ENCODE data around the gene EBF3.

Gene EBF3

DNA sequence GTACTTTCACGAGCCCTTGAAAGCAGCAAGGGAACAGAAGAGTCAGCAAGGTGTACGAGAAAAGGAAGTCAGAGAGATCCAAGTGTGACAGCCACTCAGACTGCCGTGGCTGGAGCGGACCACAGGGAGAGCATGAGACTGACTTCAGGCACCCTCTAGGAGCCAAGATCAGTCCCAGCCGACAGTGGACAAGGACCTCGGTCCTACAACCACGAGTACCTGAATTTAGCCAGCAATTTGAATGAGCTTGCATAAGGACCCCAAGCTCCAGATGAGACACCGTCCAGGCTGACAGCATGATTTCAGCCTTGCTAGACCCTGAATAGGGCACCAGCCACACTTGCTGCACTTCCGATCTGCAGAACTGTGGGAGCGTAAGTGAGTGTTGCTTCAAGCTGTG is 13.7 kb upstream of the EBF3 start:
- TF ChIP-seq FOXP2 (optimal IDR thresholded peaks at IDR 0.05; ENCODE audit: borderline replicate concordance, extremely low read depth, extremely low read length, insufficient read depth) (no peak), POLR2AphosphoS5 (IDR thresholded peaks at IDR 0.05; ENCODE audit: low read depth, low read length) (no peak), SIN3A (IDR thresholded peaks at IDR 0.05; ENCODE audit: borderline replicate concordance, insufficient read depth, low read length) (no peak), TAF1 (IDR thresholded peaks at IDR 0.05; ENCODE audit: borderline replicate concordance, insufficient read depth, low read length) (no peak)
- TF ChIP-seq, protein P1, sequence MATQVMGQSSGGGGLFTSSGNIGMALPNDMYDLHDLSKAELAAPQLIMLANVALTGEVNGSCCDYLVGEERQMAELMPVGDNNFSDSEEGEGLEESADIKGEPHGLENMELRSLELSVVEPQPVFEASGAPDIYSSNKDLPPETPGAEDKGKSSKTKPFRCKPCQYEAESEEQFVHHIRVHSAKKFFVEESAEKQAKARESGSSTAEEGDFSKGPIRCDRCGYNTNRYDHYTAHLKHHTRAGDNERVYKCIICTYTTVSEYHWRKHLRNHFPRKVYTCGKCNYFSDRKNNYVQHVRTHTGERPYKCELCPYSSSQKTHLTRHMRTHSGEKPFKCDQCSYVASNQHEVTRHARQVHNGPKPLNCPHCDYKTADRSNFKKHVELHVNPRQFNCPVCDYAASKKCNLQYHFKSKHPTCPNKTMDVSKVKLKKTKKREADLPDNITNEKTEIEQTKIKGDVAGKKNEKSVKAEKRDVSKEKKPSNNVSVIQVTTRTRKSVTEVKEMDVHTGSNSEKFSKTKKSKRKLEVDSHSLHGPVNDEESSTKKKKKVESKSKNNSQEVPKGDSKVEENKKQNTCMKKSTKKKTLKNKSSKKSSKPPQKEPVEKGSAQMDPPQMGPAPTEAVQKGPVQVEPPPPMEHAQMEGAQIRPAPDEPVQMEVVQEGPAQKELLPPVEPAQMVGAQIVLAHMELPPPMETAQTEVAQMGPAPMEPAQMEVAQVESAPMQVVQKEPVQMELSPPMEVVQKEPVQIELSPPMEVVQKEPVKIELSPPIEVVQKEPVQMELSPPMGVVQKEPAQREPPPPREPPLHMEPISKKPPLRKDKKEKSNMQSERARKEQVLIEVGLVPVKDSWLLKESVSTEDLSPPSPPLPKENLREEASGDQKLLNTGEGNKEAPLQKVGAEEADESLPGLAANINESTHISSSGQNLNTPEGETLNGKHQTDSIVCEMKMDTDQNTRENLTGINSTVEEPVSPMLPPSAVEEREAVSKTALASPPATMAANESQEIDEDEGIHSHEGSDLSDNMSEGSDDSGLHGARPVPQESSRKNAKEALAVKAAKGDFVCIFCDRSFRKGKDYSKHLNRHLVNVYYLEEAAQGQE (IDR thresholded peaks at IDR 0.05; ENCODE audit: insufficient read depth in 1 of 2, low read depth in 2 of 2, low read length in 2 of 2) = no peak

- TF ChIP-seq TAF1 (IDR thresholded peaks at IDR 0.05; ENCODE audit: borderline replicate concordance, insufficient read depth, low read length) (no peak), SIN3A (IDR thresholded peaks at IDR 0.05; ENCODE audit: borderline replicate concordance, insufficient read depth, low read length) (no peak), FOXP2 (optimal IDR thresholded peaks at IDR 0.05; ENCODE audit: borderline replicate concordance, extremely low read depth, extremely low read length, insufficient read depth) (no peak), POLR2AphosphoS5 (IDR thresholded peaks at IDR 0.05; ENCODE audit: low read depth, low read length) (no peak)
- TF ChIP-seq, protein P1 (IDR thresholded peaks at IDR 0.05; ENCODE audit: insufficient read depth in 1 of 2, low read depth in 2 of 2, low read length in 2 of 2) = no peak
Observed at GRCh38 chr10:129973674-129974059, 9.6 kb upstream of the EBF3 start.

DNA sequence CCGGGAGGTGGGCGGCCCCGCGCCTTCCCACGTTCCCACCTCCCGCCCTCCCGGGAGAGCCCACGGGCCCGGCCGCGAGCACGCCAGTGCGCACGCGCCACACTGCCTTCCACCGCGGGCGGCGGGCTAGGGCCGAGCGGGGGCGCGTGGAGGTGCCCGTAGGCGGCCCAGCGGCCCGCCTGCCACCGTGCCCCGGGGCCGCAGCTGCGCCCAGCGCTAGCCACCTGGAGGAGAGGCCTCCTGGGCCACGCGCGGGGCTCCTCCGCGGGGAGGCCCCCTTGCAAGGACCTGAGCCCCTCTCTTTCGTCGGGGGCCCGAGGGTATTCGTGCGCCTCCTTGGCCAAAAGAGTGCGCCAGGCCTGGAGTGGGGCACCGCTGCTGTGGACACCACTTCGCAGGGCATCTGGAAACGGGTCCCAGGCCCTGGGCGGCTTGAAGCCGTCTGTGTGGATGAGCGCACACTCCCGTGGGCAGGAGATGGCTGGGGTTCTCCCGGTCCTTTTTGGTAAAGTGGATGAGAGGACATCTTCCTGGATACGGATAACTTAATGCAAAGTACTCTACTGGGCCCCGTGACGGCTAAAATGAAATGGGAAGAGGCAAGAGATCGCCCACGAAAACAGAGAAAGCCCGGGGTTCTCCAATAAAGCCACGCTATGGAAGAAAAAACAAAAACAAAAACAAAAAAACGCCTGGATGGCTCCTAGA is 9.0 kb upstream of the EBF3 start:
- TF ChIP-seq POLR2AphosphoS5 (IDR thresholded peaks at IDR 0.05; ENCODE audit: low read depth, low read length) (no peak), FOXP2 (optimal IDR thresholded peaks at IDR 0.05; ENCODE audit: borderline replicate concordance, extremely low read depth, extremely low read length, insufficient read depth) (no peak), TAF1 (IDR thresholded peaks at IDR 0.05; ENCODE audit: borderline replicate concordance, insufficient read depth, low read length) (no peak), SIN3A (IDR thresholded peaks at IDR 0.05; ENCODE audit: borderline replicate concordance, insufficient read depth, low read length) (no peak)
- TF ChIP-seq, protein P1 (IDR thresholded peaks at IDR 0.05; ENCODE audit: insufficient read depth in 1 of 2, low read depth in 2 of 2, low read length in 2 of 2) = no peak

GRCh38 chr10:129972145-129972965 is 8.3 kb upstream of the EBF3 start:
- TF ChIP-seq POLR2AphosphoS5 (IDR thresholded peaks at IDR 0.05; ENCODE audit: low read depth, low read length) = no peak

GRCh38 chr10:129971381-129972144 is 7.5 kb upstream of the EBF3 start:
- TF ChIP-seq, protein P1 (IDR thresholded peaks at IDR 0.05; ENCODE audit: insufficient read depth in 1 of 2, low read depth in 2 of 2, low read length in 2 of 2) = no peak
- no peak for TF ChIP-seq TAF1 (IDR thresholded peaks at IDR 0.05; ENCODE audit: borderline replicate concordance, insufficient read depth, low read length)
- TF ChIP-seq POLR2AphosphoS5 (IDR thresholded peaks at IDR 0.05; ENCODE audit: low read depth, low read length) = no peak
- TF ChIP-seq FOXP2 (optimal IDR thresholded peaks at IDR 0.05; ENCODE audit: borderline replicate concordance, extremely low read depth, extremely low read length, insufficient read depth) = no peak
- TF ChIP-seq SIN3A (IDR thresholded peaks at IDR 0.05; ENCODE audit: borderline replicate concordance, insufficient read depth, low read length) = no peak

All from PFSK-1 (cell line).